Astrocyte (in vitro differentiated cells and primary cell): ENCODE measurements around the gene PPRC1.

Experiments
- CTCF ChIP-seq: IDR thresholded peaks from 2 replicates; pipeline ENCODE4 v1.5.1; 2011; ENCODE audit warnings: low read depth, mild to moderate bottlenecking, inconsistent platforms, low read length, moderate library complexity; ENCODE audit not compliant: insufficient read depth
- EZH2 ChIP-seq: IDR thresholded peaks from 2 replicates; pipeline ENCODE4 v1.6.1; 2012; ENCODE audit warnings: mild to moderate bottlenecking, low read length, inconsistent platforms; ENCODE audit not compliant: insufficient read depth

- TF ChIP-seq EZH2 (no peak), CTCF (no peak)
Measured at GRCh38 chr10:102185811-102186527, 53.1 kb downstream of the PPRC1 start.
